PC-9 (cell line): ENCODE measurements around the gene ENTR1.

Source experiments
- CTCF ChIP-seq: fragments of 200-600 bp; sonication (generic); conservative IDR thresholded peaks from 2 replicates; pipeline ENCODE4 v1.6.1; 2017; ENCODE audit warnings: mixed run types, antibody characterized with exemption, mild to moderate bottlenecking, moderate library complexity
- EZH2 ChIP-seq: fragments of 200-600 bp; sonication (generic); IDR thresholded peaks from 2 replicates; pipeline ENCODE4 v1.8.0; 2017; ENCODE audit warnings: antibody characterized with exemption, low read depth

- TF ChIP-seq EZH2 (no peak), CTCF (no peak)
These were observed 44.9 kb upstream of the ENTR1 start for GRCh38 chr9:136455043-136456002.
